Measurements from ENCODE around the gene CHRM4.

The CHRM4 gene

DNA sequence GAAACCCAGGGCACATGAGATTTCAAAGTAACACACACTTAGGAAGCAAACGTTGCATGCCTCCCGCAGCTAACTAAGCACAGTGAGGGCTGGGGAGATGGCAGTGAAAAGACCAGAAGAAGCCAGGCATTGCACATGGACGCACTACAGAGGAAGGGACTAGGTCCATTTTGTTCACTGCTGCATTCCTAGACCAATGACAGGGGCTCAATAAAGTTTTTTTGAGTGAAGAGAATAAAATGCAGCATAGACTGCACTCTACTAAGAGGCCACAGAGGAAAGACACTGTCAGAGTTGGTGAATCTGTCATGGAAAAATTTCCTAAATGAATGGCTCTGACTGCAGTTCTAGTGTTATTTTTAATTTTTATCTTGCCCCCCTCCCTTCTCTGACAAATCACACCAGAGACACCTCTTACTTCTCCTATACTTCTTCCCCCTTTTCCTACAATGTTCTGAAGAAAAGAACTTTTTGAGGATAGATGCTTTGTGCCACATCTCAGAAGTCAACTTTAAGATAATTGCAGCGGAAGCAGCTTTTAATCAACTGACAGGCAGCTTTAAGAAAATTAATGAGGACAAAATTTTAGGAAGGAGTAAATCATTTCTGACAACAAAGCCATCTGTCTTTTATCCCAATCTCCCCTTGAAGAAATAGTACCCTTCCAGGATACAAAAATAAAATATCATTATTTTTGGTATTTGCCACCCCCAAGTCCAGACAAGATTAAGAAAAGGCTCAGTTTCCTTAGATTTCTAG lies 34.8 kb upstream of the CHRM4 start:
- no peak overlapping the region for H3K4me3 ChIP-seq (ENCODE audit: low read depth, low read length)
- H3K79me2 ChIP-seq (ENCODE audit: control insufficient read depth, insufficient read depth, low read length, poor library complexity): no peaks in the 10 kb centered on the region
- H3K9me3 ChIP-seq (ENCODE audit: insufficient read depth, low read depth, low read length): no peaks in the 10 kb centered on the region
- no peaks in the 10 kb centered on the region for H3K79me1 ChIP-seq (ENCODE audit: low read length)
- H4K91ac ChIP-seq (ENCODE audit: low read depth, low read length): no peak overlapping the region
- no peak overlapping the region for H4K12ac ChIP-seq (ENCODE audit: low read depth, low read length)
- H3K36me3 ChIP-seq (ENCODE audit: control insufficient read depth in 1 of 2, insufficient read depth in 2 of 2, low read length in 2 of 2): peaks cover 4 to 8% of the 10 kb centered on the region in 2 experiments
- no peak overlapping the region for H3K23ac ChIP-seq (ENCODE audit: low read length)
- no peak overlapping the region for H2BK5ac ChIP-seq (ENCODE audit: low read depth, low read length, poor library complexity)
- H3K4me1 ChIP-seq (ENCODE audit: control insufficient read depth in 1 of 2, insufficient read depth in 2 of 2, low read length in 2 of 2): no peaks in the 10 kb centered on the region
- no peaks in the 10 kb centered on the region for H3K27me3 ChIP-seq (ENCODE audit: insufficient read depth, low read length)
- H3K4me2 ChIP-seq (ENCODE audit: low read length): no peak overlapping the region
- no peak overlapping the region for H3K18ac ChIP-seq (ENCODE audit: low read length)
- no peak overlapping the region for H2AK5ac ChIP-seq (ENCODE audit: low read length)
- H4K8ac ChIP-seq (ENCODE audit: low read depth, low read length): no peak overlapping the region
- no peak overlapping the region for H2BK12ac ChIP-seq (ENCODE audit: low read length)
- no peak overlapping the region for H3K4ac ChIP-seq (ENCODE audit: low read depth, low read length)
- DNase-seq: no peak
- H2AFZ ChIP-seq (ENCODE audit: insufficient read depth, low read length, poor library complexity): no peak overlapping the region
- H3K27ac ChIP-seq (ENCODE audit: low read depth, low read length): no peak overlapping the region
- H3K14ac ChIP-seq (ENCODE audit: low read length): no peak overlapping the region
- no CpG with 5 or more reads among the region's 4 CpGs for WGBS (ENCODE audit: extremely low coverage, insufficient coverage, insufficient read length)
- no peak overlapping the region for H2BK120ac ChIP-seq (ENCODE audit: insufficient read depth, low read length, poor library complexity)
- no peak overlapping the region for H3K9ac ChIP-seq (ENCODE audit: low read length)

DNA sequence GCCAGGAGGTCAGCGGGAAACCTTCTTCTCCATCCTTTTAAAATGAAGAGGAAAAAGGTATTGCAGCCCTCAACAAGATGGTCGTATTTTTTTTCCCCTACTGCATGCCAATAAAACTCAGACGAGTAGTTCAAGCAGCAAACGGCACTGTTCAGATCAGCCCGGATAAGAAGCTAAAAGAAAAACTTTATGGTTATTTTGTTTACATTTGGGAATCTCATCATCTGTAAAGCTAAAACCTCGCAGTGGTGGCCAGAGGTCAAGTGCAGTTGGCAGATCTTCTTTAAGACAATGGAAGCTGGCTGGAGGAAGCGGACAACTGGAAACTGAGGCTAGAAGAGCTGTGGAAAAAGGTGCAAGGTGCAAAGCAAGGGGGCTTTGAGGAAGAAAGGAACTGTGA lies 31.0 kb upstream of the CHRM4 start:
- no peak overlapping the region for H3K9ac ChIP-seq (ENCODE audit: low read length)
- H3K14ac ChIP-seq (ENCODE audit: low read length): no peak overlapping the region
- H3K18ac ChIP-seq (ENCODE audit: low read length): no peak overlapping the region
- peaks cover 7 to 12% of the 10 kb centered on the region in 2 experiments for H3K36me3 ChIP-seq (ENCODE audit: control insufficient read depth in 1 of 2, insufficient read depth in 2 of 2, low read length in 2 of 2)
- H3K79me1 ChIP-seq (ENCODE audit: low read length): no peaks in the 10 kb centered on the region
- H3K27me3 ChIP-seq (ENCODE audit: insufficient read depth, low read length): no peaks in the 10 kb centered on the region
- no peak overlapping the region for H2BK120ac ChIP-seq (ENCODE audit: insufficient read depth, low read length, poor library complexity)
- H3K4me1 ChIP-seq (ENCODE audit: control insufficient read depth in 1 of 2, insufficient read depth in 2 of 2, low read length in 2 of 2): no peaks in the 10 kb centered on the region
- no peak overlapping the region for H3K4ac ChIP-seq (ENCODE audit: low read depth, low read length)
- no peak overlapping the region for H2BK12ac ChIP-seq (ENCODE audit: low read length)
- H2BK5ac ChIP-seq (ENCODE audit: low read depth, low read length, poor library complexity): no peak overlapping the region
- no peak overlapping the region for H4K91ac ChIP-seq (ENCODE audit: low read depth, low read length)
- no CpG with 5 or more reads among the region's 7 CpGs for WGBS (ENCODE audit: extremely low coverage, insufficient coverage, insufficient read length)
- no peak overlapping the region for H4K8ac ChIP-seq (ENCODE audit: low read depth, low read length)
- no peak overlapping the region for H3K4me3 ChIP-seq (ENCODE audit: low read depth, low read length)
- H4K12ac ChIP-seq (ENCODE audit: low read depth, low read length): no peak overlapping the region
- no peaks in the 10 kb centered on the region for H3K79me2 ChIP-seq (ENCODE audit: control insufficient read depth, insufficient read depth, low read length, poor library complexity)
- H2AK5ac ChIP-seq (ENCODE audit: low read length): no peak overlapping the region
- no peak overlapping the region for H3K4me2 ChIP-seq (ENCODE audit: low read length)
- H2AFZ ChIP-seq (ENCODE audit: insufficient read depth, low read length, poor library complexity): no peak overlapping the region
- no peak overlapping the region for H3K23ac ChIP-seq (ENCODE audit: low read length)
- no peak for DNase-seq
- no peak overlapping the region for H3K27ac ChIP-seq (ENCODE audit: low read depth, low read length)
- H3K9me3 ChIP-seq (ENCODE audit: insufficient read depth, low read depth, low read length): no peaks in the 10 kb centered on the region

DNA sequence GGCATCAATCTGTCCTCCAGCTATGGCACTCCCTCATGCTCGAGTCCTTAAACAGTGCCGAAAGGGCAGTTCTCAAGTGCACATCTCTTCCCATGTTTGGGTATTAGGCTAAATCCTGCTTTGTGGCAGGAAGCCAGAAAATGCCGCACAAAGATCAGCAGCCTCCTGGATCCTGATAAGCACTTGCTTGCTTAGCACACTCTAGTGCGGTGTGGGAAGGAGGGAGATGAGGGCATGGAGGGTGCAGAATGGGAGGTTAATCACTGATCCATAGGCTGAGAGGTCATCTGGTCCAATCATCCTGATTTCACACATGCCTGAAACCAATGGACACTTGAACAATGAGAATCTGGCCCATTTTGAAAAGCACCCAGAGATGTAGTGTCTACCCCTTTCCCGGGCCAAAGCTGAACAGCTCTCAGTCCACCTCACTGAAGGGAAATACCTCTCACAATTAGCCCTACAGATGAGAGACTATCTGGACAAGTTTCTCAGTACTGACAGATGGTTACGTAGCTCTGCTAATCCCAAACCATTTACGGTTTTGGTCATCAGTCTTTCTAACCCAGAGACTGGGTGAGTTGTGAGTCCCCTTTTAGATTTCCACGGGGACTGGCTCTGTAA lies 29.8 kb upstream of the CHRM4 start:
- WGBS (ENCODE audit: extremely low coverage, insufficient coverage, insufficient read length): no CpG with 5 or more reads among the region's 8 CpGs
- no peak overlapping the region for H3K27ac ChIP-seq (ENCODE audit: low read depth, low read length)
- no peak overlapping the region for H2AK5ac ChIP-seq (ENCODE audit: low read length)
- no peak overlapping the region for H2BK5ac ChIP-seq (ENCODE audit: low read depth, low read length, poor library complexity)
- no peak overlapping the region for H2AFZ ChIP-seq (ENCODE audit: insufficient read depth, low read length, poor library complexity)
- no peaks in the 10 kb centered on the region for H3K4me1 ChIP-seq (ENCODE audit: control insufficient read depth in 1 of 2, insufficient read depth in 2 of 2, low read length in 2 of 2)
- DNase-seq: no peak
- H3K23ac ChIP-seq (ENCODE audit: low read length): no peak overlapping the region
- no peaks in the 10 kb centered on the region for H3K9me3 ChIP-seq (ENCODE audit: insufficient read depth, low read depth, low read length)
- H3K36me3 ChIP-seq (ENCODE audit: control insufficient read depth in 1 of 2, insufficient read depth in 2 of 2, low read length in 2 of 2): peaks cover 10 to 15% of the 10 kb centered on the region in 2 experiments
- no peak overlapping the region for H2BK120ac ChIP-seq (ENCODE audit: insufficient read depth, low read length, poor library complexity)
- no peak overlapping the region for H4K12ac ChIP-seq (ENCODE audit: low read depth, low read length)
- H3K79me1 ChIP-seq (ENCODE audit: low read length): no peaks in the 10 kb centered on the region
- no peak overlapping the region for H2BK12ac ChIP-seq (ENCODE audit: low read length)
- H3K27me3 ChIP-seq (ENCODE audit: insufficient read depth, low read length): no peaks in the 10 kb centered on the region
- no peak overlapping the region for H3K9ac ChIP-seq (ENCODE audit: low read length)
- H3K4me2 ChIP-seq (ENCODE audit: low read length): no peak overlapping the region
- no peak overlapping the region for H3K4ac ChIP-seq (ENCODE audit: low read depth, low read length)
- no peak overlapping the region for H3K4me3 ChIP-seq (ENCODE audit: low read depth, low read length)
- H4K91ac ChIP-seq (ENCODE audit: low read depth, low read length): no peak overlapping the region
- H3K79me2 ChIP-seq (ENCODE audit: control insufficient read depth, insufficient read depth, low read length, poor library complexity): no peaks in the 10 kb centered on the region
- H4K8ac ChIP-seq (ENCODE audit: low read depth, low read length): no peak overlapping the region
- H3K18ac ChIP-seq (ENCODE audit: low read length): no peak overlapping the region
- H3K14ac ChIP-seq (ENCODE audit: low read length): no peak overlapping the region

DNA sequence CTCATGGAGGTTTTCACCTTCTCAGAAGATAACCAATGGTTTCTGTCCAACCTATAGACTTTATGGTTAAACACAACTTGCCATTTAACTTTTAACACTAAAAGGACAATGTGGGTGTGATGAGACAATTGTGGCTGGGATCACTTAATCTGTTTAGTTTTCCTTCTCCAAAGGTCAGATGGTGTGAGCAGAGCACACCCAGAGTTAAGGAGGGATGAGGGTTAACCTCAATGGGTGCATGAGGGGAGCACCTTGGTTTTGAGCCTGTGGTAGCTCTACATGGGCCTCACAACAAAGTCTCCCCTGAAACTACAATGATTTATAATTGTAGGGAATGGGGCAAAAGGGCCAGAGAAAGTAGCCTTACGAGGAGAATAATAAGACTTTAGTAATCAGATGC lies 28.9 kb upstream of the CHRM4 start:
- H3K79me1 ChIP-seq (ENCODE audit: low read length): no peaks in the 10 kb centered on the region
- H2BK120ac ChIP-seq (ENCODE audit: insufficient read depth, low read length, poor library complexity): no peak overlapping the region
- H3K4ac ChIP-seq (ENCODE audit: low read depth, low read length): no peak overlapping the region
- H3K27ac ChIP-seq (ENCODE audit: low read depth, low read length): no peak overlapping the region
- no peak overlapping the region for H3K18ac ChIP-seq (ENCODE audit: low read length)
- no peak overlapping the region for H2BK5ac ChIP-seq (ENCODE audit: low read depth, low read length, poor library complexity)
- no peak overlapping the region for H4K12ac ChIP-seq (ENCODE audit: low read depth, low read length)
- H4K91ac ChIP-seq (ENCODE audit: low read depth, low read length): no peak overlapping the region
- no peak overlapping the region for H2AK5ac ChIP-seq (ENCODE audit: low read length)
- no peak overlapping the region for H3K4me2 ChIP-seq (ENCODE audit: low read length)
- no peaks in the 10 kb centered on the region for H3K27me3 ChIP-seq (ENCODE audit: insufficient read depth, low read length)
- H3K4me1 ChIP-seq (ENCODE audit: control insufficient read depth in 1 of 2, insufficient read depth in 2 of 2, low read length in 2 of 2): no peaks in the 10 kb centered on the region
- no peaks in the 10 kb centered on the region for H3K9me3 ChIP-seq (ENCODE audit: insufficient read depth, low read depth, low read length)
- peaks cover 10 to 13% of the 10 kb centered on the region in 2 experiments for H3K36me3 ChIP-seq (ENCODE audit: control insufficient read depth in 1 of 2, insufficient read depth in 2 of 2, low read length in 2 of 2)
- no peak overlapping the region for H3K23ac ChIP-seq (ENCODE audit: low read length)
- H3K4me3 ChIP-seq (ENCODE audit: low read depth, low read length): no peak overlapping the region
- no peak overlapping the region for H3K14ac ChIP-seq (ENCODE audit: low read length)
- no peak overlapping the region for H4K8ac ChIP-seq (ENCODE audit: low read depth, low read length)
- no CpG with 5 or more reads among the region's 1 CpG for WGBS (ENCODE audit: extremely low coverage, insufficient coverage, insufficient read length)
- H3K9ac ChIP-seq (ENCODE audit: low read length): no peak overlapping the region
- H2BK12ac ChIP-seq (ENCODE audit: low read length): no peak overlapping the region
- no peak for DNase-seq
- no peaks in the 10 kb centered on the region for H3K79me2 ChIP-seq (ENCODE audit: control insufficient read depth, insufficient read depth, low read length, poor library complexity)
- H2AFZ ChIP-seq (ENCODE audit: insufficient read depth, low read length, poor library complexity): no peak overlapping the region

Data from trophoblast cell (in vitro differentiated cells and primary cell).